DMS79 (cell line): ENCODE data around the gene PKNOX2.

Experiments
- DNase-seq: peaks from one replicate; lab custom pipeline; 2025; lab: John Stamatoyannopoulos, UW

Gene PKNOX2

GRCh38 chr11:125445731-125446130 is 281.2 kb downstream of the PKNOX2 start:
- no peak for DNase-seq

- no peak for DNase-seq
Measured at GRCh38 chr11:125446279-125446678, 281.7 kb downstream of the PKNOX2 start.

GRCh38 chr11:125447721-125448120 is 283.2 kb downstream of the PKNOX2 start:
- DNase-seq, result no peak

- DNase-seq, result no peak
Measured at GRCh38 chr11:125448136-125448535, 283.6 kb downstream of the PKNOX2 start.

- no peak for DNase-seq
Measured at GRCh38 chr11:125449565-125449964, 285.0 kb downstream of the PKNOX2 start.

- DNase-seq, result no peak
Measured at GRCh38 chr11:125451400-125452124, 287.0 kb downstream of the PKNOX2 start.

- DNase-seq, result no peak
Measured at GRCh38 chr11:125452125-125452470, 287.5 kb downstream of the PKNOX2 start.

GRCh38 chr11:125454047-125454446 is 289.5 kb downstream of the PKNOX2 start:
- DNase-seq, result no peak

GRCh38 chr11:125455851-125456250 is 291.3 kb downstream of the PKNOX2 start:
- DNase-seq, result no peak

GRCh38 chr11:125457814-125458343 is 293.3 kb downstream of the PKNOX2 start:
- DNase-seq, result no peak

- DNase-seq, result no peak
Measured at GRCh38 chr11:125460275-125460674, 295.7 kb downstream of the PKNOX2 start.

GRCh38 chr11:125463590-125464269 is 299.2 kb downstream of the PKNOX2 start:
- DNase-seq, result no peak

- no peak for DNase-seq
Measured at GRCh38 chr11:125464270-125464662, 299.7 kb downstream of the PKNOX2 start.

- no peak for DNase-seq
Measured at GRCh38 chr11:125464666-125465065, 300.1 kb downstream of the PKNOX2 start.

GRCh38 chr11:125465255-125465654 is 300.7 kb downstream of the PKNOX2 start:
- DNase-seq, result no peak

- DNase-seq, result no peak
Measured at GRCh38 chr11:125465701-125466100, 301.1 kb downstream of the PKNOX2 start.

GRCh38 chr11:125468025-125468424 is 303.5 kb downstream of the PKNOX2 start:
- no peak for DNase-seq

- DNase-seq, result no peak
Measured at GRCh38 chr11:125468852-125469251, 304.3 kb downstream of the PKNOX2 start.

- DNase-seq, result no peak
Measured at GRCh38 chr11:125470355-125470754, 305.8 kb downstream of the PKNOX2 start.

- DNase-seq, result no peak
Measured at GRCh38 chr11:125476721-125477120, 312.2 kb downstream of the PKNOX2 start.

GRCh38 chr11:125479137-125479536 is 314.6 kb downstream of the PKNOX2 start:
- DNase-seq, result no peak

GRCh38 chr11:125481531-125481930 is 317.0 kb downstream of the PKNOX2 start:
- DNase-seq, result no peak
